Stimulated activated CD4-positive, alpha-beta T cell treated with anti-CD3 and anti-CD28 coated beads, Interleukin-2, amount 100 ng/mL, for 24 hours (primary cell): ENCODE data around the gene PTPN14.

Experiments
- DNase-seq, 2 donors: peaks; one replicate each; pipeline ENCODE4 v3.0.0-alpha.2; 2020

The PTPN14 gene

DNA sequence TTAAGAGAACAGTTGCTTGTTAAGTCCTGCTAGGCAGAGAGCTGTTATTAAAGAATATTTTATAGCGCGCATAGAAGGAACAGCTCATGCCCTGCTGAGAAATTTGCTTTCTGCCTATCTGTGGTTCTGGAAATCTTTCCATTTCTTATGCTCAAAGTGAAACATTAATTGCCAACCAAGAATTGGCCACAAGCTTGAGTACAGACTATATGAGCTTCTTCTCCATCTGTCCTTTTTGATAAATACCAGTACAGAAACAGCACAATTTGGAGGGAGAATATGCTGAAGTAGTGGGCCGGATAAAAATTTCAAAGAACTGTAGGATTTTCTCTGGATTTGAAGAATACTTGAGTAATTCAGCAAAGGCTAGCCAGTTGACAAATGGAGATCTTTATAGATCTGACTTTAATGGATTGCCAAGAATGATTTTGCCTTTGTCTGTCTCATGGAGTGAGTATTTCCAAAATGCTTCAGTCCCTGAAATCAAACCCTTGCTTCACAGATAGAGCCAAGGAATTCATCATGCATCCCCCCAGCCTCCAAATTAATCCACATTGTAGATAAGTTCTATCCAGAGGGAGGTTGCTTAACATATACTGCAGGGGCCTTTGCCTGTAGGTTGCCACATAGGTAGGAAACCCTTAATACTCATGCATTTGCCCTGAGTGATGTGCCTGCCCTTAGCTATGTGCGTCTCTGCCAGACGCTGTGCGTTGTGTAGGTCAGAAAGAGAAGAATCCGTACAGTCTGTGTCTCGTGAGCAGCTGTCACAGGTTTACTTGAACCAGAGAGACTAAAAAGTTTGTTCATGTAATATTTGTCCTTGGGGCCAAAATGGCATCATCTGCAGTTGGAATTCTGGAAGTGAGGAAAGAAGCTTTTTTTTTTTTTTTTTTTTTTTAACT lies 226.3 kb downstream of the PTPN14 start:
- no peak for DNase-seq

GRCh38 chr1:214321705-214322453 lies 229.5 kb downstream of the PTPN14 start:
- DNase-seq: no peak

GRCh38 chr1:214319938-214320337 lies 231.5 kb downstream of the PTPN14 start:
- DNase-seq: no peak

- DNase-seq: no peak
These were observed 232.3 kb downstream of the PTPN14 start for GRCh38 chr1:214318956-214319736.

GRCh38 chr1:214318356-214318755 lies 233.0 kb downstream of the PTPN14 start:
- no peak for DNase-seq

- no peak for DNase-seq
These were observed 233.7 kb downstream of the PTPN14 start for GRCh38 chr1:214317734-214318133.

DNA sequence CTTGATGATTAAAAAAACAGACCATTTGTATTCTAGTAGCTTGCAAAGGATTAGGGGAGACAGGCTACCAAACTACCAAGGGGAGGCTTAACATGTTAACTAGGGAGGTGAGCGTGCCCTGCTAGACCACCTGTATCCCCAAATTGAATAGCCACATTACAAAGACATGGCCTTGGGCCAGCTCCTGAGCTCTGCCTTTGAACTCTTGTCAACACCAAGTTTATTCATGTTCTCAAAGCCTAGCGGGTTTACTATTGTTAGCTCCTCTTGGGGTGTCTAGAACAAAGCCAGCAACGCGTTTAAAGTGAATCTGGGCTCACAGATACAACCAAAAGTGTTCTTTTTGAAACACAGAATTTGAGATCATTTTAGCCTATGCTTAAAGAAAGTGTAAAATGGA lies 234.1 kb downstream of the PTPN14 start:
- DNase-seq: no peak

- DNase-seq: no peak
These were observed 234.8 kb downstream of the PTPN14 start for GRCh38 chr1:214316593-214316992.

DNA sequence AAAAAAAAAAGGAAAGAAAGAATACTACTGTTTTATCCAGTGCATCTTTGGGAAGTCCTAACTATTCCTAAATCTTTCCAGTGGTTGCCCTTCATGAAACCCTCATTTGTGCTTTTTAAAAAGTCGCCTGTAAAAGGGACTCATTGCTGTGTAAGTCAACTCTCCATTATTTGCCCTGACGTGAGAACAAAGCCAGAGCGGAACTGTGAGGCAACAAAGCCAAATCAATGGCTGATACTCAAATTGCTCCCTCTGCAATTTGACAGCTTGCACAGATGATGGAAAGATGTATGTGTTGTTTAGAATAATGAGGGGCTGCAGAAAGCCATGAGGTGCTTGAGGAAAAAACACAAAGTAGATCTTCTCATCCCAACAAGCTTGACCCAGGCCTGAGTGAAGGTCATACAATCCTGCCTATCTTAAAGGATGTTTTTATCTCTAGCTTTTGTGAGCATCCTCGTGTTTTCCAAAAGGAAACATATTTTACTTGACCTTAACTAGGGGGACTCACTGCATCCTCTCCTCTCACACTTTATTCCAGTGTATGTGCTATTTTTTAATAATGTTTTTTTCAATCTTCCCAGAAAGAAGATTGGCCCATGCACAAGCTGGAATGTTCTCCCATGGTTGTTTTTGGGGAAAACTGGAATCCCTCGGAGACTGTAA lies 237.1 kb downstream of the PTPN14 start:
- DNase-seq: no peak

DNA sequence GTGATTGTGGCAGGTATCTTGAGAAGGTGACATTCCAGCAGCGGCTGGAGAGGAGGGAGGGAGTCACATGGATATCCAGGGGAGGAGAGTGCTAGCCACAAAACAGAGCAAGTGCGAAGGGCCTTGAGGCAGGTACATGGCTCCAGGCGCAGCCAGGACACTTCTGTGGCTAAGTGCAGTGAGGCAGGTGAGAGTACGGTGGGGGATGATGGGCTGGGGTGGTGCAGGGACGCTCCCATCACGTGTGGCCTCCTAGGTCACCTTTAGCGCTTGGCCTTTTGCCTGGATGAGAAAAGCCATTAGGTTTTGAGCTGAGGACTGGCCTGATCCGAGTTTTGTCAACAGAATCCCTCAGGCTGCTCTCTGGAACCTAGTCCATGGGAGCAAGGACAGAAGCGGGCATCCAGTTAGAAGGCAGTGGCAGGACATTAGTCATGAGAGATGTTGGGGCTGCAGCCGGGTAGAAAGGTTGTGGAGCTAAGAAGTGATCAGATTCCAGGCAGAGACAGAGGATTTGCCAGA lies 238.8 kb downstream of the PTPN14 start:
- no peak for DNase-seq

GRCh38 chr1:214310777-214311690 lies 240.4 kb downstream of the PTPN14 start:
- no peak for DNase-seq

DNA sequence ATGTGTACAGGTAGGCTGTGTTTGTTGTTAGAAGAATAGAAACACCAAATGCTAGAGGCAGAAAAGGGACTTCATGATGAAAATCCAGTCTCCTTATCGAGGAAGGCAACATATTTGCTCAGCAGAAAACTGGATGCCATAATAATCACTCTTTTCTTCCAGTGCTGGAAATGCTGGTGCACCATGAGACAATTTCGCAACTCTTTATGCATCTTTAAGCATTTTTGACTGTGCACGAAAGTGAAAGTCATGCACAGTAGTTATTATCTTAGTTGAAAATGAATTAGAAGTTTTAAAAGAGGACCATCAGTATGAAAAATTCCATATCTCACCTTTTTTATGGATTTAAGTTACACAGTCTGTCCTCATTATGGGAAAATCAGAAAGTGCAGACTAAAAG lies 241.4 kb downstream of the PTPN14 start:
- no peak for DNase-seq

- DNase-seq: no peak
These were observed 245.1 kb downstream of the PTPN14 start for GRCh38 chr1:214306269-214306668.

DNA sequence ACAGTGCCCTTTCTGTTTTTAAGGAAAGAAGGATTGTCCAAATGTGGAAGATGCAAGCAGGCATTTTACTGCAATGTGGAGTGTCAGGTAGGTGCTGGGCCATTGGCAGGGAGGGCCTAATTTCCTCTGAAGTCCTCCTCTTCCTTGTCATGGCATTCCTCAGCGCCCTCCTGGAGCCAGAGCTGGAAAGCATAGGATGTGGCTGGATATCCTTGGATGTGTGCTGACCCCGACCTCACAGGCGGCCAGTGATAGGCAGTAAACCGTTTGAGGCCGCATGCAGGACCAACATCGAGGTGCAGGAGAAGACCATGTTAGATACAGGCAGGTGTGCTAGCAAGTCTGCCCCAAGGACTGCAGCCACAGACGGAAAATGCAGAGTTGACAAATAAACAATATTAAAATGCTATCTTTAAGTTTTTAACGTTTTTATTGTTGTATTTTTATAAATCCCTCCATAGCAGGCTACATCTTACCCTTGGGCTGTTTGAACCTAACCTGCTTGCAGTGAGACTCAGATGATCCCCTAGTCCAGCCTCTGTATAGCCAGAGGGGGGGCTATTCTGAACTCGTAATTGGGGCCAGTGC lies 246.1 kb downstream of the PTPN14 start:
- DNase-seq: no peak

GRCh38 chr1:214303141-214303930 lies 248.1 kb downstream of the PTPN14 start:
- no peak for DNase-seq

DNA sequence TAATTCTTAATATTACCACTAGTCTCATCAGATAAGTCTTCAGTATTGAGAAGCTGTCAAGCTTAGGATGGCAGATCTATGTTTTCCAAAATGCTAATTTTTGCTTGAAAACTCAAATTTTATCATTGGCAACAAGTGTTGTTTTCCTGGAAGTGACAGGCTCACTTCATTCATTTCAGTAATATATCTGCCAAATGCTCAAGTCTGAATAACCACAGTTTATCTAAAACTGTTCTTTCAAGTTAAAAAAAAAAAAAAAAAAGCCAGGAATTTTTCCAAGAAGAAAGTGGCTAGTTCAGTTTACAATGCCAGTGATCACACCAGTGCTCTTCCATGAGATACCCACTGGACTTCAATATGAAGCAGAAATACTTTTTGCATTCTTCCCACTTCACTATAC lies 249.9 kb downstream of the PTPN14 start:
- no peak for DNase-seq

- DNase-seq: no peak
These were observed 251.1 kb downstream of the PTPN14 start for GRCh38 chr1:214300149-214300780.
